DMS 273 treated with DMSO at 0.1 percent for 48 hours (cell line): ENCODE measurements around the gene RRAS2.
"Not testable (repeated sequence)": the region's sequence is repeated elsewhere in the genome, so short reads cannot be mapped to it uniquely, and the experiment has no call there.

ENCODE experiments used
- DNase-seq: peaks from one replicate; lab custom pipeline; 2025; lab: John Stamatoyannopoulos, UW

Gene RRAS2

DNA sequence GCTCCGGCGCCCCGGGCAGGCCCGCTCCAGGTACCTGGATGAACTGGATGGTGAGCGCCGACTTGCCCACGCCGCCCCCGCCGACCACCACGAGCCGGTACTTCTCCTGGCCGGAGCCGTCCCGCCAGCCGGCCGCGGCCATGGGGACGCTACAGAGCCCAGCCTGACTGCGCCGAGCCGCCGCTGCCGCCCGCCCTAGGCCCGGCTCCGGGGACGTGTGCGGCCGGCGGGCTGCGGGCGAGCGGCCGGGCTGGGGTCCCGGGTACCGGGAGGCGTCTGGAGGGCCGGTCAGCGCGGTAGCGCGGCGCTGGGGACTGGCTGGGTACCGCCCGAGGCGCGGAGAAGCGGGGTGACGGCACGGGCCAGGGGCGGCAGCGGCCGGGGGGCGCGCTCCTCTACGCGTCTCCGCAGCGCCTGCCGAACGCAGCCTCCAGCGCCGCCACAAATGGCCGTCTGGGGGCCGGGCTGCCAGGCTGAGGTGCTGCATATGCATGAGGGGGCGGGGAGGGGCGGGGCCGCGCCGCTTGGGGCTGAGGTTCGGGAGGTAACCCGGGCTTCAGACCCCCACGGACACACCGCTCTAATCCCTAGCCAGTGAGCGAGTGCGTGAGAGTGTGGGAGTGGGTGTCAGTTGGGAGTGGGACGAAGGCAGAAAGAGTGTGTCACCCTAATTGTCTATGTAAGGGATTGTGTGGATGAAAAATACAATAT lies at the start of gene RRAS2:
RRAS2 (minus strand) TSS at position 455 of the 711 bp plus-strand sequence; CDS start at position 142, 313 bp downstream.
- DNase-seq: peak; percentile 19

DNA sequence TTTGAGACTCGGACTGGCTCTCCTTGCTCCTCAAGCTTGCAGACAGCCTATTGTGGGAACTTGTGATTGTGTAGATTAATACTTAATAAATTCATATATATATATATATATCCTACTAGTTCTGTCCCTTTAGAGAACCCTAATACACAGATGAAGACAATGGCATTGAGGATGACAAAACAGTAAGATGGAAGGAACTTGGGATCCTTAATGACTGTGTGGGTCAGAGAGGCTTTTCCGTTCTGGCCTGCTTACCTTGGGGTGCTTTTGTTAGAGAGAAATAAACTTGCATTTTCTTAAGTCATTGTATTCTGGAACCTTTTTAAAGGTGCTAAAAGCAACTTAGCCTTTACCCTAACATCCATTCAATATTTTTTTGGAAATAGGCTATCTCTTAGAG lies 49.6 kb upstream of the RRAS2 start:
- DNase-seq: no peak

DNA sequence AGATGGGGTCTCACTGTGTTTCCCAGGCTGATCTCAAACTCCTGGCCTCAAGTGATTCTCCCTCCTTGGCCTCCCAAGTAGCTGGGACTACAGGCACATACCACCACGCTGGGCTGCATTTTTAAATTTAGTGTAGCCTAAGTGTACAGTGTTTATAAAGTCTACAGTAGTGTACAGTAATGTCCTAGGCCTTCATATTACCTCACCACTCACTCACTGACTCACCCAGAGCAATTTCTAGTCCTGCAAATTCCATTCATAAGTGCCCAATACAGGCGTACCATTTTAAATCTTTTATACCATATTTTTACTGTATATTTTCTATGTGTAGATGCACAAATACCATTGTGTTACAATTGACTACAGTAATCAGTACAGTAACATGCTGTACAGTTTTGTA lies 47.1 kb upstream of the RRAS2 start:
- not testable (repeated sequence) for DNase-seq

DNA sequence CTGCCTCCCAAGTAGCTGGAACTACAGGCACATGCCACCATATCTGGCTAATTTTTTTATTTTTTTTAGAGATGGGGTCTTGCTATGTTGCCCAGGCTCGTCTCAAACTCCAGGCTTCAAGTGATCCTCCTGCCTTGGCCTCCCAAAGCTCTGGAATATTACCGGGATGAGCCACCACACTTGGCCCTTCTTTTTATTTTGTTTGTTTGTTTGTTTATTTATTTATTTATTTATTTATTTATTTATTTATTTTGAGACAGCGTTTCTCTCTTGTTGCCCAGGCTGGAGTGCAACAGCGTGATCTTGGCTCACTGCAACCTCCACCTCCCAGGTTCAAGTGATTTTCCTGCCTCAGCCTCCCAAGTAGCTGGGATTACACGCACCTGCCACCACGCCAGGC lies 44.5 kb upstream of the RRAS2 start:
- DNase-seq: not testable (repeated sequence)

DNA sequence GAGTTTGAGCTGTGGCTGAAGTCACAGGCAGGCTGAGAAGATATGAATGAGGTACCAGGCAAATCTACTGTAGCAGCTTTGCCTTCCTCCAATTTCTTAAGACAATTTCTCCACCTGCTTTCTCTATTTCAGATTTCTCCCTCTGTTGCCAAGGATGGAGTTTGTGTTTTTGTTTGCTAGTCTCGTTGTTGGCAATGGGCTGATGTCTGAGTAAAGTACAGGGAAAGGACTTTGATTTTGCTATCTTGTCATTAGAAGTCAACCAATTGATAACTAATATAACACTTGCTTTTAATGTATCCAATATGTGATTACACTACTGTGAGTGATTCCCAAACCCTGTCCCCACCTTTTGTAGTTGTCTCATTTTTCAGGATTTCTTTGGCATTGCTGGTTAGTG lies 40.1 kb upstream of the RRAS2 start:
- DNase-seq: no peak

DNA sequence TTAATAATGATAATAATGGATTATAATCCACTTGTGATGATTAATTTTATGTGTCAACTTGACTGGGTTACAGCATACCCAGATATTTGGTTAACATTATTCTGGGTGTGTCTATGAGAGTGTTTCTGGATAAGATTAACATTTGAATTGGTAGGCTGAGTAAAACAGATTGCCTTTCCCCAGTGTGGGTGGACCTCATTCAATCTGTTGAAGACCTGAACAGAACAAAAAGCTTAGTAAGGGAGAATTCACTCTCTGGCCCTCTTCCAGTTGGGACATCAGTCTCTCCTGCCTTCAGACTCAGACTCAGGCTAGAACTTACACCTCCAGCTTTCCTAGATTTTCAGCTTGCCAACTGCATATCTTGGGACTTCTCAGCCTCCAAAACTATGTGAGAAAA lies 37.3 kb upstream of the RRAS2 start:
- DNase-seq: no peak

DNA sequence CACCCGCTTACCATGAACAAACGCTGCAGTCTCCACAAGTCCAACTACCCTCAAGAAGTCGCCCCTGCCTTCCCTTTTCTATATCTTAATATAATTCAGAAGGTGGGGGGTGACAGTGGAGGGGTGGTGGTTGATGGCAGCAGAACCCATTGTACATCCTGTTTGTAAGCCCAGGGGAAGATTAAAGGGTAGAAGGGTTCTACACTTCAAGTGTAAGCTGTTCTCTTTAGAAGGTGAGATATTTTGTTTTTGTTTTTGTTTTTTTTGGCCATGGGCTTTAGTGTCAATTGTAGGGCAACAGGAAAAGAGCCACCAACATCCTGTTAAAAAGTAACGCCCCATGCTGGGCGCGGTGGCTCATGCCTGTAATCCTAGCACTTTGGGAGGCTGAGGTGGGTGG lies 34.9 kb upstream of the RRAS2 start:
- no peak for DNase-seq

DNA sequence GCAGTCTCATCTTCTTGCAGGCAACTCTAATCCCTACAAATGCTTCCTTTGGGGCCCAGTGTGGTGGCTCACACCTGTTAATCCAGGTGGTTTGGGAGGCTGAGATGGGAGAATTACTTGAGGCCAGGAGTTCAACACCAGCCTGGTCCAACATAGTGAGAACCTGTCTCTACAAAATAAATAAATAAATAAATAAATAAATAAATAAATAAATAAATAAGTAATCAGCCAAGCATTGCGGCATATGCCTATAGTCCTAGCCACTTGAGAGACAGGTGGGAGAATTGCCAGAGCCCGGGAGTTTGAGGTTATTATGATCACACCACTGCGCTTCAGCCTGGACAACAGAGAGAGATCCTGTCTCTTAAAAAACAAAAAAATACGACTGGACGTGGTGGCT lies 34.1 kb upstream of the RRAS2 start:
- DNase-seq: no peak

DNA sequence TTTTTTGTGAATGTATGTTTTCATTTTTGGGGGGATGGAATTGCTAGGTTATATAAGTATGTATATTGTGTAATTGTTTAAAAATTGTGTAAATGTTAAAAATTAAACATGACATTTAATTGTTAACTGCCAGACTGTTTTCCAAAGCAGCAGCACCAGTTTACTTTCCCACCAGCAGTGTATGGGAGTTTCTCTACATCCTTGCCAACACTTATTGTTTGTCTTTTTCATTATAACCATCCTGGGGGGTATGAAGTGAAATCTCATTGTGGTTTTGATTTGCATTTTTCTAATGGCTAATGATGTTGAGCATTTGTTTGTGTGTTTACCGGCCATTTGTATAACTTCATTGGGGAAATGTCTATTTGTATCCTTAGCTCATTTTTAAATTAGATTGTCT lies 31.7 kb upstream of the RRAS2 start:
- no peak for DNase-seq

DNA sequence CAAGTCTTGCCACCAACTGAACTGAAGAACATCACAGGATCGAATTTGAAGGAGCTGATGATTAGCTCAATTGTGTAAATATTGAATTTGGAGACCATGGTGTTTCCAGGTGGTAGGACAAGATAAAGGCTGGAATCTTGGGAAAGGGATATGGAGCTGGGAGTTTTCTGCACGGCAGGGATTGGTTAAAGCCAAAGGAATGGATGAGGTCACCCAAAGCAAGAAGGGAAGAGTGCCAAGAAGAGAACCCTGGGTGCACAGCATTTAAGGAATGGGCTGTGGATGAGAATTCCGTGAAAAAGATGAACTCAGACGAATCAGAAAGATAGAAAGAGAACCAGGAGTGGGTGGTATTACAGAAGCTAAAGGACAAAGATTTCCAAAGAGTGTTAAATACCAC lies 29.4 kb upstream of the RRAS2 start:
- DNase-seq: no peak

DNA sequence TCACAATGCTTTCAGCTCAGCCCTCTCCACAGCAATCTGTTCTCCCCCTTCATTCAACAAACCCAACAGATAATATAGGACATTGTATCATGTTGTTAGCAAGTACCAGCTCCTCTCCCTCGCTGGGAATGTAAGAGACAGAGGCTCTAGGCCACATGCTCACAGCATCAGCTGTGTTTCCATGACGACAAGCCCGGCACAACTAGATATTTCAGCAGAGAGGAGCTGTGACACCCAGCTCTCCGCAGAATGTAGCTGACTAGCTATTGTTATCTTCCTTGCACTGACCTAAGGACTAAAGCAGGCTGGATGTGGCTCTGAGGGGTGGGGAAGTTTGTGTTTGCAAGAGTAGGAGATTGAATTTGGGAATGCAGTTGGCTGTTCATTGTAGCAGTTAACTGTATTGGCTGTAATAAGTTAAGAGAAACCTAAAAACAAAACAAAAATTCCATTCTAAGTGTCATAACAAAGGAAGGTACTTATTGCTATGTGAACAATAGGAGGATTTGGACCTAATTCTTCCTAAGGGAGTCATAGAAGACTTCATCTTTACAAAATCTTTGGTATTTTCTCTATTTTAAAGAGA lies 28.0 kb upstream of the RRAS2 start:
- peak; percentile 19 for DNase-seq

DNA sequence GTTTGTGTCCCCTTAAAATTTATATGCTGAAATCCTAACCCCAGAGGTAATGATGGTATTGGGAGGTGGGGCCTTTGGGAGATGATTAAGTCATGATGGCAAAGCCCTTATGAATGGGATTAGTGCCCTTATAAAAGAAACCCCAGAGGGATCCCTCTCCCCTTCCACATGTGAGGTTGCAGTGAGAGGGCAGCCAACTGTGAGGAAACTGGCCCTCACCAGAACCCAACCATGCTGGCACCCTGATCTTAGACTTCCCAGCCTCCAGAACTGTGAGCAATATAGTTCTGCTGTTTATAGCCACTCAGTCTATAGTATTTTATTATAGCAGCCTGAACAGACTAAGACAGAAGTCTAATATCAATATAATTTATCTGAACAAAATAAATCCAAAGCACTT lies 27.1 kb upstream of the RRAS2 start:
- DNase-seq: no peak

DNA sequence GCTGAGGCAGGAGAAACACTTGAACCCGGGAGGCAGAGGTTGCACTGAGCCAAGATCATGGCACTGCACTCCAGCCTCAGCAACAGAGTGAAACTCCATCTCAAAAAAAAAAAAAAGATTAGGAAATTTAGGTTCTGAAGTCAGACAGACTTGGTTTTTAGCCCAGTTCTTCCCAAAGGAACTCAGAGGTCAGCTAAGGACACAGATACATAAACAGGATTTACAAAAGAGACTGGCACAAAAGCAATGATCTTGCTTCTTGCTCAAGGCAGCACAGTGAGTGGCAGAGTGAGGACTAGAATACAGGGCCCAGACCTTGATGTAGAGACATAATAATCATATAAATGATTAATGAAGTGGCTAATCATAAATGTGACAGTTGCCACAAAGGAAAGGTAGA lies 25.4 kb upstream of the RRAS2 start:
- DNase-seq: no peak

DNA sequence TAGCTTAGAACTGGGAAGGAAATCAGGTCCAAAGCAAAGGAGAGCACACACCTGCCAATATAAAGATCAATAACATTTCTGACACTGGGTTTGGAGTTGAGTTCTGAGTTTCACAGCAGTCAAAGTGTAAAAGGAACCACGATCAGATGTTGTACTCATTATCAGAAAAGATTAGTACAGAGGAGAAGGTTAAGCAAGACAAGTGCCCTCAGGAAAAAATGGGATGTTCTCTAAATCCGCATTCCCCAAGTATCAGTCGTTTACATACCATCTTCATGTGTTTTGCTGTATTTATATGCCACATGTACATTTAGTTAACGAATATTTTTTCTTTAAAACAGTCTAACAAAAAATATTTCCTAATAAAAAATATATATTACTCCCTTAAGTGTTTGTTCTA lies 23.0 kb upstream of the RRAS2 start:
- DNase-seq: no peak

DNA sequence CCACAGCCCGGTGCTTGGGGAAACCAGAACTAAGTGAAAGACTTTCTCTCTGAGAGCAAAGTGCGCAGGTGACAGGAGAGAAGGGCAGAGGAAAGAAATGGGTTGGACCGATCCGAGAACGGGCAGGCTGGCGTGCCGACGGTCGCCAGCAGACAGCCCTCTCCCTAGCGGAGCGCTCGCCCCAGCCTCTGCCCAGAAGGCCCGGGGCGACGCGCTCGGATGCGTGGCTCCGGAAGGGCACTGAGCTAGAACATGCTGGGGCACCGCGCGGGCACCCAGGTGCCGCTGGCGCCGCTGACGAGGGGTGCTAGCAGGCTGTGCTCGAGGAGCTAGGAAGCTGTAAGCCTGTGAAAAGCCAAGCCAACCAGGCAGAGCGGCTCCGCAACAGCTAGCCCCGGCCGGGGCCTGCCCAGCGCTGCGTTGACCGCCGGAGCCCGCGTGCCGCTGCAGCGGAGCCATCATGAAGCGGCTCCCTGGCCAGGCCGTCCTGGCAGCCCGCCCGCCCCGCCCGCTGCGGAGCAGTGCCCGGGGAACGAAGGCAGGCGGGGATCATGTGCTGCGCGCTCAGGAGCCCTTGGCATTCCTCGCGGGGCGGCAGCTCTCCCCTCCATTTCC lies 22.1 kb upstream of the RRAS2 start:
- DNase-seq: peak; percentile 6

DNA sequence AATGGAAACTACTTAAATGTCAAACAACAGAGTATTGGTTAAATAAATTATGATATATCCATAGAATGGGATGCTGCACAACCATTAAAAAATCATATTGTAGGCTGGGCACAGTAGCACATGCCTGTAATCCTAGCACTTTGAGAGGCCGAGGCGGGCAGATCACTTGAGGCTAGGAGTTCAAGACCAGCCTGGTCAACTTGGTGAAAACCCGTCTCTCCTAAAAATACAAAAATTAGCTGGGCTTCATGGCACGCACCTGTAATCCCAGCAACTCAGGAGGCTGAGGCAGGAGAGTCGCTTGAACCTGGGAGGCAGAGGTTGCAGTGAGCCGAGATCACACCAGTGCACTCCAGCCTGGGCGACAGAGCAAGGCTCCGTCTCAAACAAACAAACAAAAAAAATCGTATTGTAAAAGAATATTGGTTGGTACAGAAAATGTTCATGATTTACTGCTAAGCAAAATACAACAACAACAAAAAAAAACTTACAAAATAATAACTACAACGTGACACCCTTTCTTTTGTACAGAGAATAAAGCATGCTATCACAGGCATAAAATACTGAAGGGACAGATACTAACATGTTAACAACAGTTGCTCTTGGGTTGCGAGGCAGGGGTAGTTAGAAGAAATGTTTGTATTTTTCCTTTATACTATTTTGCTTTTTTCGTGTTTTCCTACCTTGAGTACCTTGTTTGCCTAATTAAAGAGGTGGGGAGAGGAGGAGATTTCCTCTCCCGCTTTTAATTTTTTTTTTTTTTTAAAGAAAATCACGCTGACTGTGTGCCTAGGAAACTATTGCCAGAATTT lies 21.3 kb upstream of the RRAS2 start:
- DNase-seq: no peak

DNA sequence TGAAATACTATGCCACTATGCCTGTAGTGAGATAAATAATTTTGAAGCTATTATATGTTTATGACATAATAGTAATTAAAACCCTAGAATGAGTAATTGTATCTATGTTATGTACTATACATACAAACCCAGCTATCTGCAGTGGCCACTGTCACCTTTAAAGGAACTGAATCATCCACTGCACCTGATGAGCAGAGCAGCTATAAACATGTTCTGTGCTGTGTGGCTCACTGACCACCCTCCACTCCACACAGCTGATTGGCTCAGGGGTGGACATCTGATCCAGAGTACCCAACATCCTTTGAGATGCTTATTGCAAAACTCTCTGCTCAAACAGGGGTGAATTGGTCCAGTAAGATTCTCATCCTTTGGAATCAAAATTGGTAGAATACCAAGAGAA lies 19.2 kb upstream of the RRAS2 start:
- DNase-seq: no peak

DNA sequence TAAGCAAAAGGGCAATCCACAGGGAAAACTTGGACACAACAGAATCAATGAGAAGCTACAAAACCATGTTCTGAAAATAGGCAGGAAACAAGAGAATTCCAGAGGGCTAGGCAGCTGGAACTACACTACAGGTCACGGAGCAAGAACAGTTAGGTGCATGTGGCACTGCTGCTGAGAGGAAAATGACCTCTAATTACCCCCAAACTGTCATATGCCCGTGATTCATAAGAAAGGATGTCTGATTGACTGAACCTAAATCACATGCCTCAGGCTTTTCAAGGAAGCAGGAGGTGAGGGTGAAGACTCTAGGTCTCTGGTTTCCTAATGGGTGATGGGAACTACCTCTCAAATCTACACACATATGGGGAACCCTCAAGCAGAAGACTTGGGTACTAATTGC lies 17.9 kb upstream of the RRAS2 start:
- DNase-seq: no peak

DNA sequence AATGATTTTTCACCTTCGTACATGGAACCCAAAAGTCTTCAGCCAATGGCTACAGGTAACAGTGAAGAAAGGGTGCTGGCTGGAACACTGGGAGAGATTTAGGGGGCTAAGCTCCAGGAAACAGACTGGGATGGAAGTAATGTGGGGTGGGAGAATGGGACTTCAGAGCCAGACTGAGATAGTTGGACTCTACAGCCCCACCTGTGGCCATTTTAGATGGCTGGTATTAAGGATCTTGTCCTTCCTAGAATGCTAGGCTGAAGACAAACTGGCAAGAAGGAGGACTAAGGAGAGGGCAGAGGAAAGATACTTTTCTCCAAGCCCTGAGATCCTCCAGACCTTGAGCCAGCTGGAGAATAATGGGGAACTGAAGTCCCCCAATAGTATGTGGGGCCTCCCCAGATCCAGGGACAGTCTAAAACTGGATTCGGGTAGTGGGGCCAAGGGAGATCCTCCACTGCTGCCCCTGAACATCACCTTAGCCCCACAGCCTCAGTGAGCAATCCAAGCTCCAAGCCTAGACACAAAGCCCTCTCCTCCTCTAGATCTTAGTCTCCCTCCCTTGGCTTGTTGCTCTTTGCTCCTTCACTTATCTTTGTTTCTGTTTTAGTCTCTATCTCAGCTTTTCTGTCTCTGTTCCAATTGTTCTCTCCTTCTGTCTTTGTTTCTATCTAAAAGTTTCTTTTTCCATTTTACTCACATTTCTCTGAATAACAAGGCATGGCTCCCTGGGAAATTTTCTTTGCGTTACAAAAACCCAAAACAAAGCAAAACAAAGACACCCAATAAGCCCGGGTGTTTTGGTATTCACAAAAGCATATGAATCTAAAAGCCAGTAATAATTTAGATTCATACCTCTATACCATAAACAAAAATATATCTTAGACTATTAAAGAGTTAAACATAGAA lies 16.2 kb upstream of the RRAS2 start:
- no peak for DNase-seq

DNA sequence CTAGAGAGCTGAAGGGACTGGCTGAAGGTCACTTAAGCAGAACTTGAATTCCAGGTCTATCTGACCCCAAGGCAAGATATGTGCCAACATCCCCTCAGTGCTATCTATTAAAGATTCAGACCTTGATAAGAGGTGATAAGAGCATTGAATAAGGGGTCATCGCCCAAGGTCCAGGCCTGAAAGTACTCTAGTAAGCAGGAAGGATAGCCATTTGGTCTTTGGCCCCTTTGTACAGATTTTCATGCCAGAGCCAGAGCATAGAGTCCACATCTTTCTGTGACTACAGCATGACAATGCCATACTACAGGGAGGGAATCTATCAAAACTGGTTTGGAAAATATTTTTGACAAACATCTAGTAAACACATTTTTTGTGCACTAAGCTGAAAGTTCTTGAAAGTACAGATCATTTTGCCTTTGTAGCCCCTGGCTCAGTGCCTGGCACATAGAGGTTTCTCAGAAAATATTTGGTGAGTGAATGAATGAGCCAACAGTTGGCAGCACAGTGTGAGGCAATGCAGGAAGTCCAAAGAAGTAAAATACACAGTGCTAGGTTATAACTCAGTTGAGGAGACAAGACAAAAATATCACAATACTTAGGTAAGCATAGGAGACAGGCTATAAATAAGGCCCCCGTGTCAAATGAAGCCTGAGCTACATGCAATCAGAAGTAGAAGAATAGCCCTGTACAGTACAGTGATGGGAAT lies 15.1 kb upstream of the RRAS2 start:
- DNase-seq: no peak

DNA sequence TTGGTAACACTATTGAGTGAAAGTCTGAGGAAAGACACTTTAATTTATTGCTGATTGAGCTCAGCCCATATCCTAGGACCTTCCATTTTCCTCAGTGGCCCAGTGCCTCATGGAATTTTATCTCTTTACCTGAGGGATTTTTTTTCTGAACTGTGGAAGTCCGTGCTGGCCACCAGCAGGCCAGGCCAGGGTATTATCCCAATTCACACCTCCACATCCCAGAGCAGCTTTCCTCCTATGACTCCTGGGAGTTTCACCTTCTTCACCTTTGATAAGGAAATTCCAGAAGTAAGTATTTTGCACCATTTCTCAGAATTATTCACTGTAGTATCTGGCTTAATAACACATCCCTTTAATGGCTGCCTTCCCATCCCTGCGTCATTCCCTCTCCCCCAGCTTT lies 13.0 kb upstream of the RRAS2 start:
- no peak for DNase-seq
